Purkinje cell (primary cell): ENCODE measurements around the gene RNF26. TPM values are rescaled to one million over a fixed set of nuclear protein-coding genes. Genes with fewer than 3 reads are reported as not detected.

Source experiments
- polyA plus RNA-seq: library from polyadenylated mRNA; unstranded; fragments of >200 nt; fragmentation: Nextera tagmentation; gene quantifications from 2 replicates; pipeline ENCODE4 v1.2.1, GENCODE V29; 2014

Gene RNF26
- polyA plus RNA-seq = 3.4 and 8.3 TPM in 2 replicates

GRCh38 chr11:119334174-119334930, at the start of gene RNF26:
Gene RNF26, plus strand, starts transcription at chr11:119334527. Its CDS starts 596 bp downstream, at chr11:119335123.

GRCh38 chr11:119316729-119317591, 17.4 kb upstream of the RNF26 start, which contains the start of gene MCAM:
Gene MCAM, minus strand, starts transcription at chr11:119317130. Its CDS starts 29 bp downstream, at chr11:119317101.

GRCh38 chr11:119340335-119341221, 6.3 kb downstream of the RNF26 start, which contains the start of gene C1QTNF5:
Gene C1QTNF5, minus strand, starts transcription at chr11:119340883. Its CDS starts 486 bp downstream, at chr11:119340397.

GRCh38 chr11:119346605-119347004, 12.3 kb downstream of the RNF26 start, which contains the start of gene MFRP:
Gene MFRP, minus strand, starts transcription at chr11:119346705. Its CDS starts 192 bp downstream, at chr11:119346513.

GRCh38 chr11:119381181-119381988, 47.1 kb downstream of the RNF26 start, which contains the start of gene USP2:
Gene USP2, minus strand, starts transcription at chr11:119381690. Its CDS starts 8,210 bp downstream, at chr11:119373480.

Other genes starting within 250 kb of the RNF26 start
- 7.6 and 8.5 TPM in 2 replicates for gene HMBS, start 249.6 kb upstream of the RNF26 start, polyA plus RNA-seq
- 40.2 and 51.7 TPM in 2 replicates for gene DPAGT1, start 232.7 kb upstream of the RNF26 start, polyA plus RNA-seq
- gene C2CD2L, start 227.2 kb upstream of the RNF26 start, polyA plus RNA-seq = 3.4 and 5.0 TPM in 2 replicates
- 4.5 and 4.8 TPM in 2 replicates for gene HINFP, start 212.9 kb upstream of the RNF26 start, polyA plus RNA-seq
- gene ABCG4, start 185.5 kb upstream of the RNF26 start, polyA plus RNA-seq = 5.4 and 5.6 TPM in 2 replicates
- gene NLRX1, start 165.8 kb upstream of the RNF26 start, polyA plus RNA-seq = 0.23 TPM in 1 of 2 replicates, not detected in the other
- not detected in 2 replicates for gene NHERF4, start 149.1 kb upstream of the RNF26 start, polyA plus RNA-seq
- 10.4 and 17.6 TPM in 2 replicates for gene CBL, start 128.2 kb upstream of the RNF26 start, polyA plus RNA-seq
- gene MCAM, start 17.4 kb upstream of the RNF26 start, polyA plus RNA-seq = 96.9 and 152 TPM in 2 replicates
- not detected in 2 replicates for gene C1QTNF5, start 6.4 kb downstream of the RNF26 start, polyA plus RNA-seq
- not detected in 2 replicates for gene MFRP, start 12.2 kb downstream of the RNF26 start, polyA plus RNA-seq
- 7.3 and 11.7 TPM in 2 replicates for gene USP2, start 47.2 kb downstream of the RNF26 start, polyA plus RNA-seq
- 541 and 768 TPM in 2 replicates for gene THY1, start 88.6 kb downstream of the RNF26 start, polyA plus RNA-seq